Activated naive CD4-positive, alpha-beta T cell treated with anti-CD3 and anti-CD28 coated beads, Interleukin-2, amount 10 ng/mL, durations not matched to agents 7 days and 5 days (primary cell): ENCODE results near the gene PI4K2A.

ENCODE experiments used
- CTCF ChIA-PET: fragments of 350-600 bp; sonication (Branson Sonifier 250); formaldehyde crosslinking; loops from one replicate; lab custom pipeline; 2021; ENCODE audit warnings: antibody characterized with exemption; lab: Charles Lee
- DNase-seq: peaks from one replicate; pipeline ENCODE4 v3.0.0-alpha.2; 2020
- H3K27ac Mint-ChIP-seq: one replicate; pipeline ENCODE4 v1.8.0; 2021; ENCODE audit warnings: mild to moderate bottlenecking, moderate library complexity, mixed read lengths
- H3K27me3 Mint-ChIP-seq: one replicate; pipeline ENCODE4 v1.8.0; 2021; ENCODE audit warnings: mild to moderate bottlenecking, mixed read lengths
- H3K36me3 Mint-ChIP-seq: one replicate; pipeline ENCODE4 v1.8.0; 2021; ENCODE audit warnings: mixed read lengths
- H3K4me1 Mint-ChIP-seq: one replicate; pipeline ENCODE4 v1.8.0; 2021; ENCODE audit warnings: mixed read lengths
- H3K4me3 Mint-ChIP-seq: one replicate; pipeline ENCODE4 v1.8.0; 2021; ENCODE audit warnings: mild to moderate bottlenecking, moderate library complexity, mixed read lengths
- H3K9me3 Mint-ChIP-seq: one replicate; pipeline ENCODE4 v1.8.0; 2021; ENCODE audit warnings: mixed read lengths

Gene PI4K2A

DNA sequence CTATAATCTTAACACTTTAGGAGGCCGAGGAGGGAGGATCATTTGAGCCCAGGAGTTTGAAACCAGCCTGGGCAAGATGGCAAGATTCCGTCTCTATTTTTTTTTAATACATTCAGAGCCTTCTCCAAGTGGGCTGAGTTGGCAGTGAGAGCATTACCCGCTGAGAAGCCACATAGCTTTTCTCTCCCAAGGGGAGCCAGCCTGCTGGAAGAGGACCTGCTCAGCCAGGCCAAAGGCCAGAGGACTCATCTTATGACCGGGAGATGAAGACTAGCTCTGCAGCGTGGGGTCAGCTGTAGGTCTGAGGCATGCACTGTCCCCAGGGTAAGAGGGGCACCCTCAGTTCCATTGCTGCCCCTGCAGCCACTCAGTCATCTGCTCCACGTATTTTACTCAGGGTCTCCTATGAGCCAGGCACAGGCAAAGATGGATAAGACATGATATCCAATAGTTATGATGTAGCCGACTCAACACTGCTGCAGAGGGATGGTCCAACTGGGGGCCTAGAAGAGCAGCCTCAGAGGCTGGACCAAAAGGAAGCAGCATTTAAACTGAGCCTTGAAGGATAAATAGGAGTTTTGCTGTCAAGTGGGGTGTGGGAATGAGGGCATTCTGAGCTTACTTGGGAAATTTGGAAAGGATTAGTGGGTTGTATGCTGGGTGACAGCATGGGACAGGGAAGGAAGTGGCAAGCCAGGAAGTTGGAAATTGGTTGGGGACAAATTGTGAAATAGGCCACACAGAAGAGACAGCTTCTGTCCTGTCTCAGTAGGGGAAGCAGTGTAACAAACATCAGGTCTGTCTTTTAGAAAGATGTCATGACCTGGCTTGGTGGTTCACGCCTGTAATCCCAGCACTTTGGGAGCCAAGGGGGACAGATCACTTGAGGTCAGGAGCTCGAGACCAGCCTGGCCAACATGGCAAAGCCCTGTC is 71.4 kb downstream of the PI4K2A start:
- H3K4me1 Mint-ChIP-seq, result peaks cover 17% of the 10 kb centered on the region
- no peak for DNase-seq
- no peaks in the 10 kb centered on the region for H3K9me3 Mint-ChIP-seq
- no peak overlapping the region for H3K27ac Mint-ChIP-seq
- peaks cover 80% of the 10 kb centered on the region for H3K27me3 Mint-ChIP-seq
- H3K36me3 Mint-ChIP-seq, result no peaks in the 10 kb centered on the region
- H3K4me3 Mint-ChIP-seq, result peak overlapping the region; percentile 46
- CTCF ChIA-PET, result interaction anchor here (1.5 to 14.9 kb wide), 5 partner anchors 10 to 35 kb away, joined by 3 to 402 read pairs (median 19); partner anchors contain the start of genes AVPI1 and ZFYVE27

GRCh38 chr10:97713339-97713825 is 72.9 kb downstream of the PI4K2A start, which contains the start of gene MARVELD1:
MARVELD1 (plus strand) TSS chr10:97713730; CDS start chr10:97713877, 147 bp downstream.
- DNase-seq, result peak; percentile 31
- peaks cover 86% of the 10 kb centered on the region for H3K27me3 Mint-ChIP-seq
- no peaks in the 10 kb centered on the region for H3K36me3 Mint-ChIP-seq
- H3K9me3 Mint-ChIP-seq, result no peaks in the 10 kb centered on the region
- H3K4me1 Mint-ChIP-seq, result peaks cover 17% of the 10 kb centered on the region
- peak within 1 kb of the TSS; percentile 100 for H3K4me3 Mint-ChIP-seq
- CTCF ChIA-PET, result interaction anchor here (2.5 to 14.9 kb wide), 3 partner anchors 12 to 36 kb away, joined by 9 to 402 read pairs (median 19); partner anchors contain the start of gene ZFYVE27
- peak within 1 kb of the TSS; percentile 84 for H3K27ac Mint-ChIP-seq

GRCh38 chr10:97713826-97714400 is 73.4 kb downstream of the PI4K2A start:
- CTCF ChIA-PET, result interaction anchor here (1.1 to 14.9 kb wide), 3 partner anchors 12 to 17 kb away, joined by 3 to 402 read pairs (median 19); partner anchors contain the start of gene ZFYVE27
- Mint-ChIP-seq H3K9me3 (no peaks in the 10 kb centered on the region), H3K36me3 (no peaks in the 10 kb centered on the region), H3K4me3 (peak overlapping the region; percentile 100), H3K27me3 (peaks cover 91% of the 10 kb centered on the region), H3K27ac (peak overlapping the region; percentile 84), H3K4me1 (peaks cover 17% of the 10 kb centered on the region)
- DNase-seq, result peak; percentile 71

- Mint-ChIP-seq H3K4me1 (peaks cover 17% of the 10 kb centered on the region), H3K27ac (no peak overlapping the region), H3K27me3 (peaks cover 84% of the 10 kb centered on the region), H3K36me3 (no peaks in the 10 kb centered on the region), H3K4me3 (peak overlapping the region; percentile 100), H3K9me3 (no peaks in the 10 kb centered on the region)
- peak; percentile 24 for DNase-seq
- CTCF ChIA-PET, result interaction anchor here (1.1 to 14.9 kb wide), 3 partner anchors 13 to 17 kb away, joined by 3 to 402 read pairs (median 19); partner anchors contain the start of gene ZFYVE27
Observed at GRCh38 chr10:97714401-97715258, 74.2 kb downstream of the PI4K2A start.

GRCh38 chr10:97715259-97715874 is 74.9 kb downstream of the PI4K2A start:
- CTCF ChIA-PET, result interaction anchor here (1.1 to 14.9 kb wide), 3 partner anchors 15 to 18 kb away, joined by 3 to 402 read pairs (median 6); partner anchors contain the start of gene ZFYVE27
- H3K4me1 Mint-ChIP-seq, result peaks cover 17% of the 10 kb centered on the region
- no peak overlapping the region for H3K27ac Mint-ChIP-seq
- peaks cover 77% of the 10 kb centered on the region for H3K27me3 Mint-ChIP-seq
- DNase-seq, result no peak
- no peaks in the 10 kb centered on the region for H3K36me3 Mint-ChIP-seq
- no peaks in the 10 kb centered on the region for H3K9me3 Mint-ChIP-seq
- peak overlapping the region; percentile 100 for H3K4me3 Mint-ChIP-seq

DNA sequence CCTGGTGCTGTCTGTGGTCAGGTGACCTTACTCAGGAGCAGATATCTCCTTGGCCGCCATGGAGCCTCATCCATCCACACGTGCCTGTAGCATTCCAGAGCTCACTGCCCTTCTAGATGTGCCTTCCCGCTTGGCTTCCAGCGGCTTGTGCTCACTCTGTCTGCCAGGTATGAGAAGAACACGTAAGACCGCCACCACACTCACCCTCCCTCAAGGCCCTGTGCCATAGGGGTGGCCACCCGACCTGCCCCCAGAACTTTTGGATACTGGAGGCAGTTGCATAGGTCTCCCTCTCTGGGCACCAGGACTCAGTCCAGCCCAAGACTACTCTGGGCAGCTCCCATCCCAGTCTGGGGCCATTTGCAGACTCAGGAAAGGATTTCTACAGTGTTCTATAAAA is 77.2 kb downstream of the PI4K2A start:
- H3K36me3 Mint-ChIP-seq, result no peaks in the 10 kb centered on the region
- peaks cover 14% of the 10 kb centered on the region for H3K4me1 Mint-ChIP-seq
- H3K9me3 Mint-ChIP-seq, result no peaks in the 10 kb centered on the region
- no peak overlapping the region for H3K4me3 Mint-ChIP-seq
- DNase-seq, result no peak
- no peak overlapping the region for H3K27ac Mint-ChIP-seq
- peaks cover 62% of the 10 kb centered on the region for H3K27me3 Mint-ChIP-seq
- CTCF ChIA-PET, result interaction anchor here (0.6 to 2.6 kb wide), 7 partner anchors 9 to 191 kb away, joined by 3 to 12 read pairs (median 5); no protein-coding TSS in a partner anchor

DNA sequence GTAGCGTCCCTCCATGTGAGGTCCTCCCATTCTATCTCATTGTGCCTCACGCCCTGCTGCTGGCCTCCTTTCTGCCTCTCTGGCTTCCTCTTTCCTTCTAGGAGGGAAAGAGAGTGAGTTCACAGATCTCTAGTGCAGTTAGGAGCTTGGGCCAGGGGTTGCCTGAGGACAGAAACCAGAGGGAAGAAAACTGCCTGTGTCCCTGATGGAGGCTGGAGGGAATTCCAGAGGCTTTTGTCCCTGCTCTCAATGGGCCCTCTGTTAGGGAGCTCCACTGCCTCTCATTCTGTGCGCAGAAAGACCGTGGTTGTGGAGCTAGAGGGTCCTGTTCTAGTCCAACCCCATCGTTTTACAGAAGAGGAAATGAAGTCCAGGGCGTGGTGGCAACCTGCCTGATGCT is 77.7 kb downstream of the PI4K2A start:
- Mint-ChIP-seq H3K4me1 (peaks cover 9% of the 10 kb centered on the region), H3K36me3 (no peaks in the 10 kb centered on the region), H3K9me3 (no peaks in the 10 kb centered on the region), H3K4me3 (no peak overlapping the region), H3K27ac (no peak overlapping the region), H3K27me3 (peaks cover 57% of the 10 kb centered on the region)
- CTCF ChIA-PET, result interaction anchor here (0.7 to 2.6 kb wide), 4 partner anchors 9 to 524 kb away, joined by 3 to 12 read pairs (median 4); no protein-coding TSS in a partner anchor
- no peak for DNase-seq

DNA sequence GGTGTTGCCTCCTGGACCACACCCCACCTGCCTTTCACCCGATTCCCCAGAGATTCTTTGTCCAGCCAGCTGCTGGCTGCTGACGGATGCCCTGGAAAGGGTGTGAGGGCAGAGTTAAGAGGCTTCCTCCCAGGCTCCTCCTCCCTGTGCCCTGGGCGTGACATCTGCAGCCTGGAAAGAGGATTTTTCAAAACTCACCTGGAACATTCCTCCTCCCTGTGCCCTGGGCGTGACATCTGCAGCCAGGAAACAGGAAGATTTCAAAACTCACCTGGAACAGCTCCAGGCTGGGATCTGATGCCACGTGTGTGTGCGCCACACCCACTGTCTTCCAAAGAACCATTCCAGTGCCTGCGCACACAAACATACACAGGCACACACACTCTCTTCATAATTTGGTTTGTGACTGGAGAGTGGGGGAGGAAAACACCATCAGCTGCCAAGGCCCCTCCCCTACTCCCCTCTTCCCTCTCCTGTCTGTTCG is 78.2 kb downstream of the PI4K2A start:
- peaks cover 9% of the 10 kb centered on the region for H3K4me1 Mint-ChIP-seq
- H3K27me3 Mint-ChIP-seq, result peaks cover 53% of the 10 kb centered on the region
- H3K4me3 Mint-ChIP-seq, result no peak overlapping the region
- no peaks in the 10 kb centered on the region for H3K9me3 Mint-ChIP-seq
- CTCF ChIA-PET, result interaction anchor here (0.7 to 2.6 kb wide), 4 partner anchors 10 to 524 kb away, joined by 3 to 12 read pairs (median 3); no protein-coding TSS in a partner anchor
- no peak for DNase-seq
- H3K36me3 Mint-ChIP-seq, result no peaks in the 10 kb centered on the region
- no peak overlapping the region for H3K27ac Mint-ChIP-seq

- H3K4me1 Mint-ChIP-seq, result peaks cover 7% of the 10 kb centered on the region
- no peak overlapping the region for H3K27ac Mint-ChIP-seq
- no peak for DNase-seq
Observed at GRCh38 chr10:97719602-97720001, 79.1 kb downstream of the PI4K2A start.

GRCh38 chr10:97721871-97722780 is 81.7 kb downstream of the PI4K2A start:
- Mint-ChIP-seq H3K36me3 (no peaks in the 10 kb centered on the region), H3K27me3 (peaks cover 25% of the 10 kb centered on the region), H3K27ac (no peak overlapping the region)

More at GRCh38 chr10:97719602-97720001, 79.1 kb downstream of the PI4K2A start:
- CTCF ChIA-PET, result interaction anchor here (1.1 to 2.6 kb wide), 3 partner anchors 11 to 32 kb away, joined by 3 to 12 read pairs (median 3); no protein-coding TSS in a partner anchor
- H3K9me3 Mint-ChIP-seq, result no peaks in the 10 kb centered on the region
- H3K36me3 Mint-ChIP-seq, result no peaks in the 10 kb centered on the region
- peaks cover 47% of the 10 kb centered on the region for H3K27me3 Mint-ChIP-seq
- H3K4me3 Mint-ChIP-seq, result no peak overlapping the region

DNA sequence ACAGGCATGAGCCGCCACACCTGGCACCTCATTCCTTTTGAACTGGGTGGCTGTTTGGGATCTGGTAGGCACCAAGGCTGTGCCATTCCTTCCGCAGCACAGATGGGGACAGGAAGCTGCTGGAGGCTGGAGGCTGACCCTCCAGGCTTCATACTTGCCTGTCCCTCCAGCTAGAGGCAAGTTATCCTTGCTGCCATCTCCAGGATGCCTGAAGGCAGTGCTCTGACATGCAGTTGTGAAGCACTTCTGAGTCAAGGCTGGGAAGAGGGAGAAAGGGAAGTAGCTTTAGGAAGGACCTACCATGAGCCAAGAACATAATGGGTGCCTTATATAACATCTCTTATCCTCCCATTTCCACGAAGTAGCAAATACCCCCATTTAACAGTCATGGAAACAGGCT is 82.5 kb downstream of the PI4K2A start:
- no peak for DNase-seq
- peaks cover 17% of the 10 kb centered on the region for H3K27me3 Mint-ChIP-seq
- H3K36me3 Mint-ChIP-seq, result no peaks in the 10 kb centered on the region
- H3K27ac Mint-ChIP-seq, result no peak overlapping the region
- CTCF ChIA-PET, result interaction anchor here (1.3 to 14.9 kb wide), 2 partner anchors 8 to 15 kb away, joined by 3 to 402 read pairs; partner anchors contain the start of gene MARVELD1
- H3K4me3 Mint-ChIP-seq, result no peak overlapping the region
- no peaks in the 10 kb centered on the region for H3K4me1 Mint-ChIP-seq
- no peaks in the 10 kb centered on the region for H3K9me3 Mint-ChIP-seq

More at GRCh38 chr10:97721871-97722780, 81.7 kb downstream of the PI4K2A start:
- Mint-ChIP-seq H3K4me3 (no peak overlapping the region), H3K9me3 (no peaks in the 10 kb centered on the region), H3K4me1 (no peaks in the 10 kb centered on the region)
- CTCF ChIA-PET, result interaction anchor here (0.6 to 14.9 kb wide), 5 partner anchors 9 to 25 kb away, joined by 3 to 402 read pairs (median 3); partner anchors contain the start of gene MARVELD1
- DNase-seq, result no peak
